ENCODE results near the gene LRPPRC. TPM values are rescaled to one million over a fixed set of nuclear protein-coding genes. Genes with fewer than 3 reads are reported as not detected.

LRPPRC gene
- total RNA-seq, 1 experiment from 2014 or later: 149 TPM

DNA sequence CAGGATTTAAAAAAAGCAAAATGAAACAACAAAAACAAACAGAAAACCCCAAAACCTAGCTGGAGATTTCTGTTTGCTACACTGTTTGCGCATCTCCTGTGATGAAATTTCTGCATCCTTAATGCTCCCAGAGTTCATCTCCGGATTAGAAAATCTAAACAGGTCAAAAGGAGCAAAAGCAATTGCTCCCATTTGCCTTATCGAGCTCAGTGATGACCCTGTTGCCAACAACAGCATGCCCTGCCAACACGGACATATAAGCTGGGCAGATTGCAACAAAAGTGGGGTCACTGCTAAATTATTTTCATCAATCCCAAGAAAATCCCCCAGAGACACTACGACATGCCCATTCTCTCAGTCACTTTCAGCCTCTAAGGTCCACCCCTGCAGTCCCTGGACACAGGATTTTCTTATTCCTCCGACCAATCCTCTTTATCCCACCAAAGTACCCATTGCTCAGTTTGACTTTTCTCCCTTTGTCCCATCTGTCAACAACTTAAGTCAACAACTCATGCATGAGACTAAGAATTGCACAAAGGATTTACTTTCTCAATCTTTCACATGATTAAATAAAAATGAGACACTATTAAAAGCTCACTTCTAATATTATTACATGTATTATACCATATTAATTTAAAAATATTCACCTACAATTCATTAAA lies 89.2 kb downstream of the LRPPRC start:
- no peak overlapping the region for H3K4me3 ChIP-seq
- no peak overlapping the region for H2AFZ ChIP-seq
- H3K4me2 ChIP-seq: no peak overlapping the region
- H3K79me2 ChIP-seq (ENCODE audit: low read depth): no peaks in the 10 kb centered on the region
- ChIA-PET POLR2A (ENCODE audit: unreplicated experiment) (interaction anchor here (0.6 kb wide), 1 partner anchor 35 kb away, joined by 4 read pairs; no protein-coding TSS in a partner anchor), CTCF (interaction anchor here (0.6 kb wide), 1 partner anchor 266 kb away, joined by 6 read pairs; no protein-coding TSS in a partner anchor)
- intact Hi-C loops (cut with micrococcal nuclease; ENCODE audit: unreplicated experiment): no loop called here
- H3K9me3 ChIP-seq (ENCODE audit: insufficient read depth, low read depth): no peaks in the 10 kb centered on the region
- peaks cover 41% of the 10 kb centered on the region for H3K36me3 ChIP-seq (ENCODE audit: low read depth)
- H3K27ac ChIP-seq: no peak overlapping the region
- DNase-seq: no peak
- TSS peak; percentile 14 for BruUV-seq (replicated peaks)
- peaks cover 25% of the 10 kb centered on the region for H3F3A ChIP-seq (ENCODE audit: insufficient read depth, low read depth)
- no peaks in the 10 kb centered on the region for H3K4me1 ChIP-seq (replicated peaks; ENCODE audit: insufficient read depth)
- peaks cover 28% of the 10 kb centered on the region for H4K20me1 ChIP-seq (ENCODE audit: insufficient read depth)
- H3K27me3 ChIP-seq (ENCODE audit: insufficient read depth, low read depth): no peaks in the 10 kb centered on the region
- TF ChIP-seq EZH2 (IDR thresholded peaks at IDR 0.05; ENCODE audit: low read depth) (no peak), CTCF (conservative IDR thresholded peaks at IDR 0.05) (no peak)
- H3K9me2 ChIP-seq (ENCODE audit: insufficient read depth): no peaks in the 10 kb centered on the region

- CTCF ChIA-PET: interaction anchor here (0.6 kb wide), 1 partner anchor 266 kb away, joined by 6 read pairs; no protein-coding TSS in a partner anchor
- no TSS peak for BruUV-seq (replicated peaks)
- Histone ChIP-seq H3K4me1 (replicated peaks; ENCODE audit: insufficient read depth) (no peaks in the 10 kb centered on the region), H3K79me2 (ENCODE audit: low read depth) (no peaks in the 10 kb centered on the region), H3K4me3 (no peak overlapping the region), H3K27ac (no peak overlapping the region), H4K20me1 (ENCODE audit: insufficient read depth) (peaks cover 32% of the 10 kb centered on the region), H3K9me3 (ENCODE audit: insufficient read depth, low read depth) (no peaks in the 10 kb centered on the region), H2AFZ (no peak overlapping the region), H3K9me2 (ENCODE audit: insufficient read depth) (no peaks in the 10 kb centered on the region), H3K36me3 (ENCODE audit: low read depth) (peaks cover 44% of the 10 kb centered on the region), H3F3A (ENCODE audit: insufficient read depth, low read depth) (peaks cover 25% of the 10 kb centered on the region), H3K4me2 (no peak overlapping the region), H3K27me3 (ENCODE audit: insufficient read depth, low read depth) (no peaks in the 10 kb centered on the region)
- intact Hi-C loops (cut with micrococcal nuclease; ENCODE audit: unreplicated experiment): no loop called here
- TF ChIP-seq CTCF (conservative IDR thresholded peaks at IDR 0.05) (no peak), EZH2 (IDR thresholded peaks at IDR 0.05; ENCODE audit: low read depth) (no peak)
- no peak for DNase-seq
- POLR2A ChIA-PET (ENCODE audit: unreplicated experiment): no interaction called here
Observed at GRCh38 chr2:43905871-43906270, 89.9 kb downstream of the LRPPRC start.

GRCh38 chr2:43905371-43905803 lies 90.4 kb downstream of the LRPPRC start:
- no peak for DNase-seq
- Histone ChIP-seq H3K79me2 (ENCODE audit: low read depth) (no peaks in the 10 kb centered on the region), H2AFZ (no peak overlapping the region), H3F3A (ENCODE audit: insufficient read depth, low read depth) (peaks cover 23% of the 10 kb centered on the region), H3K27me3 (ENCODE audit: insufficient read depth, low read depth) (no peaks in the 10 kb centered on the region), H3K4me3 (no peak overlapping the region), H4K20me1 (ENCODE audit: insufficient read depth) (peaks cover 32% of the 10 kb centered on the region), H3K36me3 (ENCODE audit: low read depth) (peaks cover 49% of the 10 kb centered on the region), H3K4me1 (replicated peaks; ENCODE audit: insufficient read depth) (no peaks in the 10 kb centered on the region), H3K27ac (no peak overlapping the region), H3K9me3 (ENCODE audit: insufficient read depth, low read depth) (no peaks in the 10 kb centered on the region), H3K9me2 (ENCODE audit: insufficient read depth) (no peaks in the 10 kb centered on the region), H3K4me2 (no peak overlapping the region)
- ChIA-PET CTCF (no interaction called here), POLR2A (ENCODE audit: unreplicated experiment) (interaction anchor here (0.6 kb wide), 1 partner anchor 513 kb away, joined by 4 read pairs; no protein-coding TSS in a partner anchor)
- no TSS peak for BruUV-seq (replicated peaks)
- no peak for TF ChIP-seq EZH2 (IDR thresholded peaks at IDR 0.05; ENCODE audit: low read depth)
- TF ChIP-seq CTCF (conservative IDR thresholded peaks at IDR 0.05): no peak
- intact Hi-C loops (cut with micrococcal nuclease; ENCODE audit: unreplicated experiment): no loop called here

Measured in PC-9 (cell line).